ENCODE results near the gene GRM8.

Gene GRM8

GRCh38 chr7:126535176-126535575, 717.6 kb downstream of the GRM8 start:
- no peak for DNase-seq (ENCODE audit: extremely low read depth, low read depth)
- TF ChIP-seq CTCF (IDR thresholded peaks at IDR 0.05; ENCODE audit: low read depth, low read length), result no peak

DNA sequence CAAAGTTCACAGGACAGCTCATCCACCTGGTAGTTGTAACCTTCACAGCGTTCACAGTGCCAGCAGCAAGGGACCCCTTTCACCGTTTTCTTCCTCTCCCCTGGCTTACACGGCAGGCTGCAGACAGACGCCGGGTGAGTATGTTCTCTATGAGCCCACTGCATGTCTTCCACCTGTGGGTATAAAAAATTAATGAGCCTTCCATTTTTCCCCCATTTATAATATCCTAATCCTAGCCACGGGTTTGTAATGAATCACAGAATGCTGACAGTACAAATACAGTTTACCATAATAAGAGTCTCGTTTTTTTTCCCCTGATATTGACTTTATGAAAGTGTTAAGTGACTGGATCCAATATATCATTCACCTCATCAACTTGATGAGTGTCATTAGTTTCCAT, 719.0 kb downstream of the GRM8 start:
- TF ChIP-seq CTCF (IDR thresholded peaks at IDR 0.05; ENCODE audit: low read depth, low read length), result no peak
- no peak for DNase-seq (ENCODE audit: extremely low read depth, low read depth)

GRCh38 chr7:126529833-126530232, 722.9 kb downstream of the GRM8 start:
- no peak for DNase-seq (ENCODE audit: extremely low read depth, low read depth)
- no peak for TF ChIP-seq CTCF (IDR thresholded peaks at IDR 0.05; ENCODE audit: low read depth, low read length)

DNA sequence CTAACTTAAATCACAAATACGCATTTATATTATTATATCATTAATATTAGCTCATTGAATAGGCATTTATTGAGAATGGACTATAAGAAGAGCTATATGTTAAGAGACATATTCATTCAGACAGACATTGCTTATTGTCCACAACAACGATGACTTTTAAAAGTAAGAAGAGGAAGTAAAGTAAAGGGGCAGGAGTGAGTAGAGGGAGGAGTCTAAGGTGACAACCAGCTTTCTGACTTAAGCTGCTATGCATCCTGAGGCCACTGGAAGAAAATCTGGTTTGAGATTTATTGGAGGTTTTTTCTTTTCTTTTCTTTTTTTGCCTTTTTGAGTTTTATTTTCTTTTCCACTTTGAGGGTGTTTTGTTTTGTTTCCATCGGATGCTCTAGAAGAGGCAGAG, 723.5 kb downstream of the GRM8 start:
- DNase-seq (ENCODE audit: extremely low read depth, low read depth), result no peak
- TF ChIP-seq CTCF (IDR thresholded peaks at IDR 0.05; ENCODE audit: low read depth, low read length), result no peak

- no peak for TF ChIP-seq CTCF (IDR thresholded peaks at IDR 0.05; ENCODE audit: low read depth, low read length)
- DNase-seq (ENCODE audit: extremely low read depth, low read depth), result no peak
Measured at GRCh38 chr7:126525906-126526305, 726.8 kb downstream of the GRM8 start.

DNA sequence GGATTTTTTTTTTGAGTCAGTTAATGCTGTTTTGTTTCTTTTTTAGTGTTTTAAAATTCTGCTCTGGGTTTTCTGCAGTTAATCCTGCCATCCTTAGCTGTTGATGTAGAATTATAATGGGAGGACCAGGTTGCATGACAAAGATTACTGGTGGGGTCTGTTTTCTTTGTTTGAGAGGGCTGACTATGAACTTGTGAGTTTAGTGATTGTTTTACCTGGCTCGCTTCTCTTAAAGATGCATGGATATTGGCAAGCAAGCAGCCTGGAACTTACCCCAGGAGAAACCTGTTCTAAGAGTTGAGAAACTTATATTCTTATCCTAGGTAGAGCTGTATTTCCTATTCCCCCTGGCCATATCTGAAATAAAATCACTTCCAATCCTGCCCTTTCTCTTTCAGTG, 727.8 kb downstream of the GRM8 start:
- DNase-seq (ENCODE audit: extremely low read depth, low read depth), result no peak
- TF ChIP-seq CTCF (IDR thresholded peaks at IDR 0.05; ENCODE audit: low read depth, low read length), result no peak

- no peak for TF ChIP-seq CTCF (IDR thresholded peaks at IDR 0.05; ENCODE audit: low read depth, low read length)
- no peak for DNase-seq (ENCODE audit: extremely low read depth, low read depth)
Measured at GRCh38 chr7:126511046-126511445, 741.7 kb downstream of the GRM8 start.
